K562 (cell line): ENCODE measurements around the gene HELZ. TPM values are rescaled to one million over a fixed set of nuclear protein-coding genes. Genes with fewer than 3 reads are reported as not detected.

ENCODE experiments used
- ATAC-seq: fragments of 200-7000 bp; cut with Tn5 transposase; 3 replicates; pipeline ENCODE4 v1.9.1; 2020; ENCODE audit warnings: moderate library complexity
- BruUV-seq: library from RNA; stranded (reverse); fragments of 400-500 nt; replicated peaks from 2 replicates; lab custom pipeline; 2021; lab: Mats Ljungman, UMichigan
- CTCF ChIA-PET: fragments of 300-600 bp; formaldehyde crosslinking; extraction: SDS; loops from one replicate; lab custom pipeline; 2021; ENCODE audit warnings: low intra/inter-chr PET ratio; lab: Yijun Ruan, JAX
- POLR2A ChIA-PET: fragments of 300-600, 350-650 bp; sonication (Branson Sonifier 250); formaldehyde crosslinking; extraction: SDS; loops from one replicate; lab custom pipeline; 2021; ENCODE audit warnings: antibody characterized with exemption, inconsistent platforms; lab: Yijun Ruan, JAX
- DNase-seq, 4 experiments: peaks; one replicate each; pipeline versions ENCODE4 v3.0.0 to v3.0.0-alpha.2; 2011 to 2018; ENCODE audit warnings: low spot score in 3 of 4, mixed read lengths in 3 of 4; ENCODE audit errors: extremely low read depth in 1 of 4
- FAIRE-seq: peaks from 2 replicates; lab custom pipeline; 2011; peaks lifted over from hg19 to GRCh38; lab: Jason Lieb, UNC
- H2AFZ ChIP-seq: 2 replicates; pipeline ENCODE4 v1.6.0; 2011; ENCODE audit warnings: low read depth, low read length, control low read depth, inconsistent platforms
- H3K27ac ChIP-seq: fragments of 200-600 bp; 3 replicates; pipeline ENCODE4 v1.8.0; 2011; ENCODE audit warnings: low read depth, mild to moderate bottlenecking, control low read depth, inconsistent platforms, low read length, moderate library complexity, mixed read lengths; ENCODE audit errors: extremely low read depth
- H3K27me3 ChIP-seq, 2 experiments: fragments of 300-600 bp in 1 of 2; 2 replicates in 1 of 2; 3 replicates in 1 of 2; pipeline versions ENCODE4 v1.6.0 to v1.8.0; 2011; ENCODE audit warnings: inconsistent platforms in 2 of 2, low read length in 2 of 2, mild to moderate bottlenecking in 1 of 2, mixed read lengths in 1 of 2, moderate library complexity in 1 of 2; ENCODE audit not compliant: control insufficient read depth in 2 of 2, insufficient read depth in 2 of 2
- H3K36me3 ChIP-seq: fragments of 300-600 bp; 3 replicates; pipeline ENCODE4 v1.8.0; 2011; ENCODE audit warnings: mild to moderate bottlenecking, low read length, inconsistent platforms; ENCODE audit not compliant: control insufficient read depth, insufficient read depth
- H3K4me1 ChIP-seq, 2 experiments: fragments of 200-600 bp in 1 of 2; replicated peaks in 1 of 2; 2 replicates in 1 of 2; 3 replicates in 1 of 2; pipeline versions ENCODE4 v1.5.1 to v1.8.0; 2011; ENCODE audit warnings: inconsistent platforms in 2 of 2, low read length in 2 of 2, mild to moderate bottlenecking in 1 of 2, mixed read lengths in 1 of 2, moderate library complexity in 1 of 2; ENCODE audit not compliant: control insufficient read depth in 2 of 2, insufficient read depth in 2 of 2
- H3K4me2 ChIP-seq: 2 replicates; pipeline ENCODE4 v1.6.1; 2011; ENCODE audit warnings: low read length, control low read depth, inconsistent platforms, mixed read lengths; ENCODE audit not compliant: insufficient read depth
- H3K4me3 ChIP-seq: fragments of 200-600 bp; sonication (generic), shearing (Covaris generic); 2 replicates; pipeline ENCODE4 v1.5.1; 2016; ENCODE audit warnings: control low read depth, inconsistent platforms
- H3K79me2 ChIP-seq: fragments of 200-600 bp; 3 replicates; pipeline ENCODE4 v1.8.0; 2011; ENCODE audit warnings: low read length, inconsistent platforms; ENCODE audit not compliant: control insufficient read depth, insufficient read depth
- H3K9ac ChIP-seq, 2 experiments: 2 replicates each; pipeline versions ENCODE4 v1.6.0 to v1.6.1; 2011; ENCODE audit warnings: low read depth in 2 of 2, low read length in 2 of 2, control low read depth in 1 of 2, inconsistent platforms in 1 of 2, mild to moderate bottlenecking in 1 of 2, mixed read lengths in 1 of 2; ENCODE audit not compliant: insufficient read depth in 1 of 2
- H3K9me1 ChIP-seq: one replicate; pipeline ENCODE4 v1.6.0; 2011; ENCODE audit warnings: inconsistent platforms, mild to moderate bottlenecking, low read length, moderate library complexity; ENCODE audit not compliant: control insufficient read depth, insufficient read depth
- H3K9me3 ChIP-seq: replicated peaks from 2 replicates; pipeline ENCODE4 v1.5.1; 2011; ENCODE audit warnings: low read depth, low read length, inconsistent platforms; ENCODE audit not compliant: control insufficient read depth, insufficient read depth
- H4K20me1 ChIP-seq: replicated peaks from 2 replicates; pipeline ENCODE4 v1.6.1; 2011; ENCODE audit warnings: low read length, inconsistent platforms, mixed read lengths; ENCODE audit not compliant: control insufficient read depth, insufficient read depth
- RNF2 ChIP-seq: sonication (generic); IDR thresholded peaks from 2 replicates; pipeline ENCODE4 v1.6.1; 2016
- SIN3A ChIP-seq, 2 experiments: fragments of 150-350 bp in 1 of 2; IDR thresholded peaks; 2 replicates each; pipeline ENCODE4 v1.6.1; 2011 to 2016; ENCODE audit warnings: borderline replicate concordance in 2 of 2, low read depth in 2 of 2, low read length in 2 of 2, mild to moderate bottlenecking in 2 of 2, moderate library complexity in 2 of 2; ENCODE audit not compliant: control insufficient read depth in 1 of 2
- TEAD1 ChIP-seq, 2 experiments: fragments of 450-650 bp in 1 of 2; sonication (generic) in 1 of 2; formaldehyde crosslinking; IDR thresholded peaks; 2 replicates each; pipeline versions ENCODE4 v1.4.0 to v1.8.0; 2020 to 2022; ENCODE audit warnings: mild to moderate bottlenecking in 2 of 2, missing genetic modification reagents in 1 of 2
- UBTF ChIP-seq, 2 experiments: IDR thresholded peaks; 2 replicates each; pipeline ENCODE4 v1.6.1; 2012; ENCODE audit warnings: improper control_type of control experiment in 2 of 2, low read depth in 2 of 2, low read length in 2 of 2, borderline replicate concordance in 1 of 2
- ZBTB7A ChIP-seq: IDR thresholded peaks from 2 replicates; pipeline ENCODE4 v1.6.1; 2011; ENCODE audit warnings: low read depth, mild to moderate bottlenecking, low read length, moderate library complexity, borderline replicate concordance; ENCODE audit not compliant: control insufficient read depth
- ZNF77 ChIP-seq: fragments of 250-450 bp; sonication (Bioruptor Pico); IDR thresholded peaks from 2 replicates; pipeline ENCODE4 v1.5.0; 2020
- WGBS: fragments of 100-300 bp; shearing (Covaris generic); methylation state at CpG from one replicate; pipeline ENCODE4 v1.1.6; 2016; ENCODE audit warnings: low coverage, mixed read lengths; ENCODE audit not compliant: insufficient coverage; ENCODE audit errors: missing lambda C conversion rate; 5-methylcytosine and 5-hydroxymethylcytosine counted together
- in situ Hi-C: fragments of 300-500 bp; cut with MboI; formaldehyde crosslinking; loops from 4 replicates; pipeline ENCODE4 v1.15.0; 2018; ENCODE audit warnings: inconsistent platforms, mixed read lengths
- intact Hi-C: fragments of 100-400 bp; cut with micrococcal nuclease; formaldehyde crosslinking; loops from 2 replicates; pipeline ENCODE4 v1.14.2; 2022
- polyA plus RNA-seq, 8 experiments: library from polyadenylated mRNA; depleted of rRNA in 4 of 8; stranded (reverse) in 5 of 8; unstranded in 3 of 8; fragments of >200 nt; fragmentation: Nextera tagmentation in 2 of 8; fragmentation: Illumina TruSeq in 1 of 8; extraction: Ambion mirVana in 2 of 8; extraction: Trizol in 1 of 8; gene quantifications; 2 replicates each; pipeline versions ENCODE4 v1.2.1 to v1.2.3, GENCODE V29; 2011 to 2014; ENCODE audit warnings: inconsistent platforms in 1 of 8, missing spikeins in 1 of 8
- total RNA-seq, 7 experiments: library from RNA; depleted of rRNA in 6 of 7; stranded (reverse); fragments of >200 nt in 6 of 7; fragmentation: Illumina TruSeq in 2 of 7; extraction: Trizol in 2 of 7; gene quantifications; 2 replicates each; pipeline versions ENCODE4 v1.2.1 to v1.2.3, GENCODE V29; 2011 to 2021; ENCODE audit warnings: low replicate concordance in 1 of 7
- TF ChIP-seq, protein P1 (sequence below): fragments of 200-800 bp; sonication (Bioruptor generic); IDR thresholded peaks from 2 replicates; pipeline ENCODE4 v1.6.1; 2016; ENCODE audit warnings: missing genetic modification characterization, missing compliant biosample characterization
- TF ChIP-seq, protein P2 (sequence below), 3 experiments: IDR thresholded peaks in 2 of 3; conservative IDR thresholded peaks in 1 of 3; 2 replicates each; pipeline ENCODE4 v1.5.1; 2011 to 2012; ENCODE audit warnings: low read length in 3 of 3, mild to moderate bottlenecking in 3 of 3, control low read depth in 2 of 3, improper control_type of control experiment in 1 of 3, inconsistent platforms in 1 of 3, low read depth in 1 of 3, mixed read lengths in 1 of 3, moderate library complexity in 1 of 3; ENCODE audit not compliant: insufficient read depth in 2 of 3

HELZ gene
- total and polyA plus RNA-seq, 9 of the 15 experiments (the other 6 are each of a cell fraction or from before 2014, with no cell fraction given), result 5.2 to 39.8 (median 17.3) TPM

- peak overlapping the region; percentile 86 for H3K4me3 ChIP-seq
- peak overlapping the region; percentile 76 for H3K4me2 ChIP-seq
- ChIA-PET CTCF (no interaction called here), POLR2A (interaction anchor here (0.8 to 0.9 kb wide), 2 partner anchors 24 to 175 kb away, joined by 3 to 5 read pairs; no protein-coding TSS in a partner anchor)
- no peaks in the 10 kb centered on the region for H3K27me3 ChIP-seq
- peaks cover 41% of the 10 kb centered on the region for H3K79me2 ChIP-seq
- WGBS, result 4% methylated on average over 35 of the region's 75 CpGs
- DNase-seq (peak; percentile 51 to 75 (median 62)), FAIRE-seq (no peak), ATAC-seq (peak; percentile 63)
- no peaks in the 10 kb centered on the region for H3K9me1 ChIP-seq
- H3K36me3 ChIP-seq, result peaks cover 11% of the 10 kb centered on the region; the same call in 1 of the 3 replicates
- in situ Hi-C loops (no loop called here), intact Hi-C loops (no loop called here)
- BruUV-seq, result no TSS peak
- H2AFZ ChIP-seq, result peak overlapping the region; percentile 89
- H3K9ac ChIP-seq, result peak overlapping the region; percentile 84 to 96
- peak overlapping the region; percentile 87; the same call in 1 of the 3 replicates for H3K27ac ChIP-seq
- H3K4me1 ChIP-seq, result peaks cover 15 to 19% of the 10 kb centered on the region in 2 experiments
- no peaks in the 10 kb centered on the region; the same call in 1 of the 2 replicates for H4K20me1 ChIP-seq
- no peaks in the 10 kb centered on the region for H3K9me3 ChIP-seq
- peak in 1 of 2 experiments; percentile 8; a peak in 1 of 4 replicates for TF ChIP-seq SIN3A (IDR thresholded peaks at IDR 0.05; ENCODE audit: borderline replicate concordance in 2 of 2, control insufficient read depth in 1 of 2, low read depth in 2 of 2, low read length in 2 of 2)
- peak in 1 of 2 experiments; percentile 73; a peak in 1 of 4 replicates for TF ChIP-seq TEAD1 (CRISPR knock-in tag; IDR thresholded peaks at IDR 0.05)
- TF ChIP-seq, protein P1, sequence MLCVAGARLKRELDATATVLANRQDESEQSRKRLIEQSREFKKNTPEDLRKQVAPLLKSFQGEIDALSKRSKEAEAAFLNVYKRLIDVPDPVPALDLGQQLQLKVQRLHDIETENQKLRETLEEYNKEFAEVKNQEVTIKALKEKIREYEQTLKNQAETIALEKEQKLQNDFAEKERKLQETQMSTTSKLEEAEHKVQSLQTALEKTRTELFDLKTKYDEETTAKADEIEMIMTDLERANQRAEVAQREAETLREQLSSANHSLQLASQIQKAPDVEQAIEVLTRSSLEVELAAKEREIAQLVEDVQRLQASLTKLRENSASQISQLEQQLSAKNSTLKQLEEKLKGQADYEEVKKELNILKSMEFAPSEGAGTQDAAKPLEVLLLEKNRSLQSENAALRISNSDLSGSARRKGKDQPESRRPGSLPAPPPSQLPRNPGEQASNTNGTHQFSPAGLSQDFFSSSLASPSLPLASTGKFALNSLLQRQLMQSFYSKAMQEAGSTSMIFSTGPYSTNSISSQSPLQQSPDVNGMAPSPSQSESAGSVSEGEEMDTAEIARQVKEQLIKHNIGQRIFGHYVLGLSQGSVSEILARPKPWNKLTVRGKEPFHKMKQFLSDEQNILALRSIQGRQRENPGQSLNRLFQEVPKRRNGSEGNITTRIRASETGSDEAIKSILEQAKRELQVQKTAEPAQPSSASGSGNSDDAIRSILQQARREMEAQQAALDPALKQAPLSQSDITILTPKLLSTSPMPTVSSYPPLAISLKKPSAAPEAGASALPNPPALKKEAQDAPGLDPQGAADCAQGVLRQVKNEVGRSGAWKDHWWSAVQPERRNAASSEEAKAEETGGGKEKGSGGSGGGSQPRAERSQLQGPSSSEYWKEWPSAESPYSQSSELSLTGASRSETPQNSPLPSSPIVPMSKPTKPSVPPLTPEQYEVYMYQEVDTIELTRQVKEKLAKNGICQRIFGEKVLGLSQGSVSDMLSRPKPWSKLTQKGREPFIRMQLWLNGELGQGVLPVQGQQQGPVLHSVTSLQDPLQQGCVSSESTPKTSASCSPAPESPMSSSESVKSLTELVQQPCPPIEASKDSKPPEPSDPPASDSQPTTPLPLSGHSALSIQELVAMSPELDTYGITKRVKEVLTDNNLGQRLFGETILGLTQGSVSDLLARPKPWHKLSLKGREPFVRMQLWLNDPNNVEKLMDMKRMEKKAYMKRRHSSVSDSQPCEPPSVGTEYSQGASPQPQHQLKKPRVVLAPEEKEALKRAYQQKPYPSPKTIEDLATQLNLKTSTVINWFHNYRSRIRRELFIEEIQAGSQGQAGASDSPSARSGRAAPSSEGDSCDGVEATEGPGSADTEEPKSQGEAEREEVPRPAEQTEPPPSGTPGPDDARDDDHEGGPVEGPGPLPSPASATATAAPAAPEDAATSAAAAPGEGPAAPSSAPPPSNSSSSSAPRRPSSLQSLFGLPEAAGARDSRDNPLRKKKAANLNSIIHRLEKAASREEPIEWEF (CRISPR knock-in tag), result no peak
- TF ChIP-seq ZNF77 (CRISPR knock-in tag), result no peak
- TF ChIP-seq UBTF (IDR thresholded peaks at IDR 0.05; ENCODE audit: borderline replicate concordance in 1 of 2, low read depth in 2 of 2, low read length in 2 of 2), result peak; percentile 67 to 76; a peak in 2 of 4 replicates
- no peak for TF ChIP-seq RNF2
- TF ChIP-seq ZBTB7A, result peak; percentile 80; the same call in 1 of the 2 replicates
- TF ChIP-seq, protein P2, sequence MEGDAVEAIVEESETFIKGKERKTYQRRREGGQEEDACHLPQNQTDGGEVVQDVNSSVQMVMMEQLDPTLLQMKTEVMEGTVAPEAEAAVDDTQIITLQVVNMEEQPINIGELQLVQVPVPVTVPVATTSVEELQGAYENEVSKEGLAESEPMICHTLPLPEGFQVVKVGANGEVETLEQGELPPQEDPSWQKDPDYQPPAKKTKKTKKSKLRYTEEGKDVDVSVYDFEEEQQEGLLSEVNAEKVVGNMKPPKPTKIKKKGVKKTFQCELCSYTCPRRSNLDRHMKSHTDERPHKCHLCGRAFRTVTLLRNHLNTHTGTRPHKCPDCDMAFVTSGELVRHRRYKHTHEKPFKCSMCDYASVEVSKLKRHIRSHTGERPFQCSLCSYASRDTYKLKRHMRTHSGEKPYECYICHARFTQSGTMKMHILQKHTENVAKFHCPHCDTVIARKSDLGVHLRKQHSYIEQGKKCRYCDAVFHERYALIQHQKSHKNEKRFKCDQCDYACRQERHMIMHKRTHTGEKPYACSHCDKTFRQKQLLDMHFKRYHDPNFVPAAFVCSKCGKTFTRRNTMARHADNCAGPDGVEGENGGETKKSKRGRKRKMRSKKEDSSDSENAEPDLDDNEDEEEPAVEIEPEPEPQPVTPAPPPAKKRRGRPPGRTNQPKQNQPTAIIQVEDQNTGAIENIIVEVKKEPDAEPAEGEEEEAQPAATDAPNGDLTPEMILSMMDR (IDR thresholded peaks at IDR 0.05 in 2 of 3, conservative IDR thresholded peaks at IDR 0.05 in 1 of 3; ENCODE audit: insufficient read depth in 2 of 3, low read depth in 1 of 3, low read length in 3 of 3), result peak in 2 of 3 experiments; percentile 2 to 16; a peak in 1 of 6 replicates
Measured at GRCh38 chr17:67245694-67246402, 852 bp upstream of the HELZ start.
